Endothelial cell of umbilical vein (primary cell): ENCODE measurements around the gene GRIFIN. TPM values are rescaled to one million over a fixed set of nuclear protein-coding genes. Genes with fewer than 3 reads are reported as not detected.

Experiments
- BruUV-seq: library from RNA; stranded (reverse); fragments of 400-500 nt; replicated peaks from 2 replicates; lab custom pipeline; 2021; lab: Mats Ljungman, UMichigan
- CTCF ChIA-PET: fragments of 300-600, 350-600 bp; sonication (Branson Sonifier 250); formaldehyde crosslinking; loops from one replicate; lab custom pipeline; 2021; ENCODE audit warnings: antibody characterized with exemption, inconsistent platforms; lab: Charles Lee
- POLR2A ChIA-PET: fragments of 300-600, 350-600 bp; sonication (Branson Sonifier 250); formaldehyde crosslinking; loops from one replicate; lab custom pipeline; 2021; ENCODE audit warnings: antibody characterized with exemption, inconsistent platforms; lab: Charles Lee
- DNase-seq: peaks from one replicate; pipeline ENCODE4 v3.0.0-alpha.2; 2011; ENCODE audit warnings: low read depth, low spot score
- FAIRE-seq: peaks from 2 replicates; lab custom pipeline; 2011; peaks lifted over from hg19 to GRCh38; lab: Jason Lieb, UNC
- H2AFZ ChIP-seq: 2 replicates; pipeline ENCODE4 v1.6.0; 2012; ENCODE audit warnings: low read depth, low read length, control low read depth, inconsistent platforms
- H3K27ac ChIP-seq: 2 replicates; pipeline ENCODE4 v1.5.1; 2011; ENCODE audit warnings: low read depth, mild to moderate bottlenecking, control low read depth, low read length, moderate library complexity; ENCODE audit not compliant: insufficient read depth
- H3K27me3 ChIP-seq, 2 experiments: 2 replicates each; pipeline versions ENCODE4 v1.6.0 to v1.6.1; 2011; ENCODE audit warnings: low read length in 2 of 2, mixed read lengths in 1 of 2; ENCODE audit not compliant: control insufficient read depth in 2 of 2, insufficient read depth in 2 of 2
- H3K36me3 ChIP-seq, 2 experiments: 2 replicates in 1 of 2; 3 replicates in 1 of 2; pipeline ENCODE4 v1.5.1; 2011; ENCODE audit warnings: low read length in 2 of 2, mild to moderate bottlenecking in 1 of 2, moderate library complexity in 1 of 2; ENCODE audit not compliant: control insufficient read depth in 2 of 2, insufficient read depth in 2 of 2; ENCODE audit errors: extremely low read depth in 1 of 2
- H3K4me1 ChIP-seq: 3 replicates; pipeline ENCODE4 v1.5.1; 2011; ENCODE audit warnings: mild to moderate bottlenecking, low read length; ENCODE audit not compliant: control insufficient read depth, insufficient read depth; ENCODE audit errors: extremely low read depth
- H3K4me2 ChIP-seq: 2 replicates; pipeline ENCODE4 v1.6.1; 2011; ENCODE audit warnings: low read length, control low read depth, mixed read lengths; ENCODE audit not compliant: insufficient read depth
- H3K4me3 ChIP-seq, 3 experiments: fragments of 200-600 bp in 1 of 3; sonication (generic), shearing (Covaris generic) in 1 of 3; replicated peaks in 1 of 3; 2 replicates each; pipeline ENCODE4 v1.5.1; 2011 to 2016; ENCODE audit warnings: control low read depth in 3 of 3, low read length in 3 of 3, mild to moderate bottlenecking in 2 of 3, inconsistent platforms in 1 of 3, low read depth in 1 of 3, moderate library complexity in 1 of 3; ENCODE audit not compliant: insufficient read depth in 1 of 3
- H3K79me2 ChIP-seq: 2 replicates; pipeline ENCODE4 v1.6.0; 2012; ENCODE audit warnings: low read length, inconsistent platforms; ENCODE audit not compliant: control insufficient read depth, insufficient read depth
- H3K9ac ChIP-seq: replicated peaks from 2 replicates; pipeline ENCODE3; 2011; ENCODE audit warnings: low read length, control low read depth; ENCODE audit not compliant: insufficient read depth; ENCODE audit errors: extremely low read depth
- H3K9me1 ChIP-seq: replicated peaks from 3 replicates; pipeline ENCODE4 v1.6.0; 2011; ENCODE audit warnings: mild to moderate bottlenecking, low read length; ENCODE audit not compliant: control insufficient read depth, insufficient read depth; ENCODE audit errors: extremely low read depth
- H3K9me3 ChIP-seq: replicated peaks from 2 replicates; pipeline ENCODE4 v1.5.1; 2012; ENCODE audit warnings: low read length, inconsistent platforms; ENCODE audit not compliant: control insufficient read depth, insufficient read depth
- H4K20me1 ChIP-seq: replicated peaks from 2 replicates; pipeline ENCODE3; 2011; ENCODE audit warnings: mild to moderate bottlenecking, low read length; ENCODE audit not compliant: control insufficient read depth, insufficient read depth; ENCODE audit errors: extremely low read depth
- CTCF ChIP-seq, 2 donors: IDR thresholded peaks; 1 replicate in 1 of 2; 2 replicates in 1 of 2; pipeline ENCODE4 v1.5.1; 2011; ENCODE audit warnings: low read length in 2 of 2, mild to moderate bottlenecking in 2 of 2, moderate library complexity in 2 of 2, control low read depth in 1 of 2, inconsistent platforms in 1 of 2, low read depth in 1 of 2; ENCODE audit not compliant: insufficient read depth in 1 of 2; ENCODE audit errors: extremely low read depth in 1 of 2
- EZH2 ChIP-seq: IDR thresholded peaks from 2 replicates; pipeline ENCODE4 v1.6.1; 2012; ENCODE audit warnings: borderline replicate concordance, low read depth, mild to moderate bottlenecking, moderate library complexity, low read length, inconsistent platforms; ENCODE audit not compliant: severe bottlenecking
- FOS ChIP-seq: IDR thresholded peaks from 2 replicates; pipeline ENCODE4 v1.6.1; 2011; ENCODE audit warnings: mild to moderate bottlenecking, low read length, moderate library complexity, borderline replicate concordance; ENCODE audit not compliant: insufficient read depth
- GATA2 ChIP-seq: IDR thresholded peaks from 2 replicates; pipeline ENCODE4 v1.7.0; 2011; ENCODE audit warnings: low read depth, mild to moderate bottlenecking, moderate library complexity, mixed read lengths, low read length; ENCODE audit not compliant: insufficient read length, insufficient read depth
- JUN ChIP-seq: IDR thresholded peaks from 2 replicates; pipeline ENCODE4 v1.6.1; 2011; ENCODE audit warnings: borderline replicate concordance, low read depth; ENCODE audit not compliant: insufficient read length, insufficient read depth
- MAX ChIP-seq: IDR thresholded peaks from 2 replicates; pipeline ENCODE4 v1.6.1; 2011; ENCODE audit not compliant: insufficient read depth, insufficient read length
- MYC ChIP-seq: IDR thresholded peaks from one replicate; pipeline ENCODE4 v1.6.1; 2011; ENCODE audit warnings: mild to moderate bottlenecking, low read depth, low read length
- POLR2A ChIP-seq: IDR thresholded peaks from 2 replicates; pipeline ENCODE4 v1.6.1; 2012; ENCODE audit warnings: low read depth, mild to moderate bottlenecking, control low read depth, low read length
- POLR2AphosphoS5 ChIP-seq: IDR thresholded peaks from 2 replicates; pipeline ENCODE4 v1.6.1; 2012; ENCODE audit warnings: low read depth, mild to moderate bottlenecking, control low read depth, low read length, moderate library complexity; ENCODE audit not compliant: insufficient read depth
- dilution Hi-C: fragments of 300-500 bp; cut with MboI; formaldehyde crosslinking; loops from one replicate; pipeline ENCODE4 v1.15.0; 2019; ENCODE audit warnings: low sequenced_read_pairs; ENCODE audit not compliant: extremely low pct_ligation_motif_present
- intact Hi-C: fragments of 100-400 bp; cut with micrococcal nuclease; formaldehyde crosslinking; loops from one replicate; pipeline ENCODE4 v1.10.0; 2022
- polyA plus RNA-seq, 4 experiments: library from polyadenylated mRNA; depleted of rRNA in 3 of 4; stranded (reverse) in 3 of 4; unstranded in 1 of 4; fragments of >200 nt; gene quantifications; 2 replicates each; pipeline versions ENCODE4 v1.2.1 to v1.2.3, GENCODE V29; 2011 to 2012; ENCODE audit warnings: missing spikeins in 1 of 4
- total RNA-seq: library from RNA; stranded (reverse); gene quantifications from 2 replicates; pipeline ENCODE4 v1.2.3, GENCODE V29; 2021

GRIFIN gene
- total and polyA plus RNA-seq, 2 donors (not counting 3 experiments of a cell fraction or from before 2014, with no cell fraction given) = not detected

DNA sequence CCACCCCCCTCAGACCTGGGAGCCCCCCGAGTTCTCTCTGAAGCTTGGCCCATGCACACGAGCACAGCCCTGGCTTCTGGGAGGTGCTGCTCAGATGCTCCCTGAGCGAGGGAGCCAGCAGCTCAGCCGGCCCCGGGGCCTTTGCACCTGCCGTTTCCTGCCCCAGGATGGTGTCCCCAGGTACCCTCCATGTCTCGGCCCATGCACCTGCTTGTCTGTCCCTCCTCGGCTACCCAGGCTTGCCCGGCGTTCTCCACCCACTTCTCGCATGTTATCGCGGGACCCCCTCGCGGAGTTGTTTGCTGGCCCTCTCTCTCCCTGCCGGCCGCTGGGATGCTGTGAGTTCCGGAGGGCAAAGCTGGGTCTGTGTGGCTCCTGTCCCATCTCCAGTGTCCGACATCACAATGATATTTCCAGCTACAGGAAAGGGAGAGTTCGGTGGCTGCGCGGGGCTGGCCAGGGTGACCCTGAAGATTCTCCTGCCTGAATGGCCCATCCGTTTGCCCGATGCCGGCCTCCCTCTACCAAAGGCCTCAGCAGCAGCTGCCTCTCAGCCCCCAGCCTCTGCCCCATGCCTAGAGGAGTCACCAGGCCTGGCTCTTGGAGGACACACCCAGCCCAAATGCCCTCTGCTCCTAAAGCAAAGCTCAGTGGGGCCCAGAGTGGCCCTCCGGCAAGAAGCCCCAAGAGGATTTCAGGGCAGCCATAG lies 31.2 kb upstream of the GRIFIN start:
- dilution Hi-C loops = no loop called here
- Histone ChIP-seq H3K9me3 (no peaks in the 10 kb centered on the region), H3K9ac (no peak overlapping the region), H3K36me3 (no peaks in the 10 kb centered on the region), H3K4me2 (no peak overlapping the region), H2AFZ (no peak overlapping the region), H3K4me3 (no peak overlapping the region), H3K27me3 (no peaks in the 10 kb centered on the region), H3K27ac (no peak overlapping the region), H3K4me1 (peaks cover 19% of the 10 kb centered on the region), H3K9me1 (no peaks in the 10 kb centered on the region), H3K79me2 (no peaks in the 10 kb centered on the region), H4K20me1 (no peaks in the 10 kb centered on the region)
- POLR2A ChIA-PET = no interaction called here
- intact Hi-C loops = no loop called here
- CTCF ChIA-PET = interaction anchor here (1.1 kb wide), 1 partner anchor 33 kb away, joined by 3 read pairs; no protein-coding TSS in a partner anchor
- FAIRE-seq (no peak), DNase-seq (no peak)
- no TSS peak for BruUV-seq
- TF ChIP-seq MYC (no peak), POLR2AphosphoS5 (no peak), MAX (no peak), JUN (no peak), GATA2 (no peak), EZH2 (no peak), CTCF (IDR thresholded peaks at IDR 0.05; ENCODE audit: extremely low read depth in 1 of 2, insufficient read depth in 1 of 2, low read depth in 1 of 2, low read length in 2 of 2) (no peak), FOS (no peak), POLR2A (no peak)
